GM23338 (cell line): ENCODE data around the gene KCTD15. TPM values are rescaled to one million over a fixed set of nuclear protein-coding genes. Genes with fewer than 3 reads are reported as not detected.

Source experiments
- ATAC-seq: fragments of 200-7000 bp; cut with Tn5 transposase; 3 replicates; pipeline ENCODE4 v1.9.1; 2020
- DNase-seq: peaks from one replicate; pipeline ENCODE4 v3.0.0-alpha.2; 2015; ENCODE audit warnings: low spot score
- H2AFZ ChIP-seq: fragments of 200-600 bp; sonication (generic); 2 replicates; pipeline ENCODE4 v1.8.0; 2016; ENCODE audit warnings: antibody characterized with exemption, mild to moderate bottlenecking, moderate library complexity
- H3F3A ChIP-seq: fragments of 200-600 bp; sonication (generic); replicated peaks from 2 replicates; pipeline ENCODE4 v1.8.0; 2017; ENCODE audit warnings: antibody characterized with exemption, mixed run types, low read depth
- H3K27ac ChIP-seq: fragments of 200-600 bp; sonication (generic); 2 replicates; pipeline ENCODE4 v1.6.1; 2016; ENCODE audit warnings: low read depth
- H3K27me3 ChIP-seq: fragments of 200-600 bp; sonication (generic); 2 replicates; pipeline ENCODE4 v1.8.0; 2016; ENCODE audit warnings: mild to moderate bottlenecking, mixed run types, moderate library complexity; ENCODE audit not compliant: insufficient read depth
- H3K36me3 ChIP-seq: fragments of 200-600 bp; sonication (generic); 2 replicates; pipeline ENCODE4 v1.8.0; 2016; ENCODE audit warnings: mild to moderate bottlenecking; ENCODE audit not compliant: insufficient read depth
- H3K4me1 ChIP-seq: fragments of 200-600 bp; sonication (generic); 2 replicates; pipeline ENCODE4 v1.8.0; 2016; ENCODE audit warnings: mild to moderate bottlenecking, moderate library complexity; ENCODE audit not compliant: insufficient read depth
- H3K4me2 ChIP-seq: fragments of 200-600 bp; sonication (generic); 2 replicates; pipeline ENCODE4 v1.7.1; 2017; ENCODE audit warnings: mixed run types
- H3K4me3 ChIP-seq: fragments of 200-600 bp; sonication (generic); 2 replicates; pipeline ENCODE4 v1.6.1; 2016; ENCODE audit warnings: mixed run types
- H3K79me2 ChIP-seq: fragments of 200-600 bp; sonication (generic); replicated peaks from 2 replicates; pipeline ENCODE4 v1.8.0; 2017; ENCODE audit warnings: mild to moderate bottlenecking; ENCODE audit not compliant: insufficient read depth
- H3K9me2 ChIP-seq: fragments of 200-600 bp; sonication (generic); 2 replicates; pipeline ENCODE4 v1.8.0; 2017; ENCODE audit not compliant: insufficient read depth
- H4K20me1 ChIP-seq: fragments of 200-600 bp; sonication (generic); replicated peaks from 2 replicates; pipeline ENCODE4 v1.8.0; 2017; ENCODE audit warnings: mild to moderate bottlenecking; ENCODE audit not compliant: insufficient read depth
- H3K27ac Mint-ChIP-seq: 2 replicates; pipeline ENCODE4 v1.8.0; 2020; ENCODE audit warnings: inconsistent platforms, mild to moderate bottlenecking, moderate library complexity, mixed read lengths
- H3K27me3 Mint-ChIP-seq: 3 replicates; pipeline ENCODE4 v1.8.0; 2022; ENCODE audit warnings: low read depth, mild to moderate bottlenecking, moderate library complexity, mixed read lengths, inconsistent platforms; ENCODE audit not compliant: insufficient read depth, poor library complexity
- H3K36me3 Mint-ChIP-seq: 3 replicates; pipeline ENCODE4 v1.8.0; 2021; ENCODE audit warnings: low read depth, mild to moderate bottlenecking, inconsistent platforms, moderate library complexity, mixed read lengths
- H3K4me1 Mint-ChIP-seq: 3 replicates; pipeline ENCODE4 v1.8.0; 2020; ENCODE audit warnings: mild to moderate bottlenecking, inconsistent platforms, mixed read lengths
- H3K4me3 Mint-ChIP-seq: 3 replicates; pipeline ENCODE4 v1.8.0; 2021; ENCODE audit warnings: moderate library complexity, mild to moderate bottlenecking, inconsistent platforms, mixed read lengths
- H3K9me3 Mint-ChIP-seq: 3 replicates; pipeline ENCODE4 v1.8.0; 2020; ENCODE audit warnings: moderate library complexity, mild to moderate bottlenecking, inconsistent platforms, mixed read lengths
- CREB1 ChIP-seq: fragments of 250-450 bp; sonication (Bioruptor Pico); IDR thresholded peaks from 2 replicates; pipeline ENCODE4 v1.5.0; 2020; ENCODE audit warnings: low read depth, mild to moderate bottlenecking, moderate library complexity
- CTCF ChIP-seq, 2 experiments: fragments of 200-600 bp in 1 of 2; sonication (generic) in 1 of 2; conservative IDR thresholded peaks; 2 replicates each; pipeline versions ENCODE4 v1.5.1 to v1.6.1; 2016 to 2017; ENCODE audit warnings: antibody characterized with exemption in 2 of 2, low read depth in 2 of 2, mild to moderate bottlenecking in 2 of 2, moderate library complexity in 1 of 2
- EZH2 ChIP-seq: fragments of 200-600 bp; sonication (generic); IDR thresholded peaks from one replicate; pipeline ENCODE4 v1.8.0; 2017; ENCODE audit warnings: antibody characterized with exemption, mild to moderate bottlenecking, low read depth; ENCODE audit not compliant: unreplicated experiment
- EZH2phosphoT487 ChIP-seq: fragments of 200-600 bp; sonication (generic); IDR thresholded peaks from one replicate; pipeline ENCODE4 v1.8.1; 2018; ENCODE audit warnings: antibody characterized with exemption; ENCODE audit not compliant: unreplicated experiment
- JUNB ChIP-seq: IDR thresholded peaks from one replicate; pipeline ENCODE4 v1.6.1; 2016; ENCODE audit warnings: antibody characterized with exemption; ENCODE audit not compliant: unreplicated experiment
- NANOG ChIP-seq: IDR thresholded peaks from 2 replicates; pipeline ENCODE4 v1.6.1; 2016; ENCODE audit warnings: antibody characterized with exemption, borderline replicate concordance
- POLR2AphosphoS5 ChIP-seq: IDR thresholded peaks from 2 replicates; pipeline ENCODE4 v1.6.1; 2016; ENCODE audit warnings: antibody characterized with exemption, low read depth
- STAT1 ChIP-seq: IDR thresholded peaks from one replicate; pipeline ENCODE4 v1.6.1; 2016; ENCODE audit warnings: antibody characterized with exemption; ENCODE audit not compliant: unreplicated experiment
- ZNF114 ChIP-seq: fragments of 250-450 bp; sonication (Bioruptor Pico); IDR thresholded peaks from 2 replicates; pipeline ENCODE4 v1.5.0; 2020; ENCODE audit warnings: mild to moderate bottlenecking, moderate library complexity
- ZNF331 ChIP-seq: fragments of 250-450 bp; sonication (Bioruptor Pico); IDR thresholded peaks from 2 replicates; pipeline ENCODE4 v1.5.0; 2020; ENCODE audit warnings: low read depth, mild to moderate bottlenecking, moderate library complexity
- ZNF462 ChIP-seq: fragments of 250-450 bp; sonication (Bioruptor Pico); IDR thresholded peaks from 2 replicates; pipeline ENCODE4 v1.5.0; 2020; ENCODE audit warnings: mild to moderate bottlenecking, moderate library complexity
- polyA plus RNA-seq: library from polyadenylated mRNA; unstranded; fragments of >200 nt; fragmentation: Nextera tagmentation; extraction: Ambion mirVana; gene quantifications from 2 replicates; pipeline ENCODE4 v1.2.1, GENCODE V29; 2016
- total RNA-seq: library from RNA; depleted of rRNA; stranded (reverse); fragments of >200 nt; shearing (Covaris generic); gene quantifications from 2 replicates; pipeline ENCODE4 v1.2.3, GENCODE V29; 2014
- TF ChIP-seq, protein P1 (sequence below): IDR thresholded peaks from one replicate; pipeline ENCODE4 v1.6.1; 2018; ENCODE audit warnings: antibody characterized with exemption; ENCODE audit not compliant: unreplicated experiment
- TF ChIP-seq, protein P2 (sequence below): IDR thresholded peaks from 2 replicates; pipeline ENCODE4 v1.6.1; 2016; ENCODE audit warnings: antibody characterized with exemption

KCTD15 gene
- total and polyA plus RNA-seq, 2 experiments from 2014 or later = 5.1 to 60.1 TPM

- Histone ChIP-seq H3K4me1 (no peaks in the 10 kb centered on the region), H3K9me2 (no peaks in the 10 kb centered on the region), H3K79me2 (0 out of 2 replicates have a peak, but pooled peaks cover 2% of the 10 kb centered on the region), H3F3A (no peaks in the 10 kb centered on the region), H3K4me2 (no peak overlapping the region), H4K20me1 (no peaks in the 10 kb centered on the region; the same call in 1 of the 2 replicates), H3K36me3 (peaks cover 3% of the 10 kb centered on the region), H3K27me3 (no peaks in the 10 kb centered on the region), H2AFZ (no peak overlapping the region), H3K4me3 (no peak overlapping the region), H3K27ac (no peak overlapping the region)
- DNase-seq (no peak), ATAC-seq (no peak)
- TF ChIP-seq, protein P1, sequence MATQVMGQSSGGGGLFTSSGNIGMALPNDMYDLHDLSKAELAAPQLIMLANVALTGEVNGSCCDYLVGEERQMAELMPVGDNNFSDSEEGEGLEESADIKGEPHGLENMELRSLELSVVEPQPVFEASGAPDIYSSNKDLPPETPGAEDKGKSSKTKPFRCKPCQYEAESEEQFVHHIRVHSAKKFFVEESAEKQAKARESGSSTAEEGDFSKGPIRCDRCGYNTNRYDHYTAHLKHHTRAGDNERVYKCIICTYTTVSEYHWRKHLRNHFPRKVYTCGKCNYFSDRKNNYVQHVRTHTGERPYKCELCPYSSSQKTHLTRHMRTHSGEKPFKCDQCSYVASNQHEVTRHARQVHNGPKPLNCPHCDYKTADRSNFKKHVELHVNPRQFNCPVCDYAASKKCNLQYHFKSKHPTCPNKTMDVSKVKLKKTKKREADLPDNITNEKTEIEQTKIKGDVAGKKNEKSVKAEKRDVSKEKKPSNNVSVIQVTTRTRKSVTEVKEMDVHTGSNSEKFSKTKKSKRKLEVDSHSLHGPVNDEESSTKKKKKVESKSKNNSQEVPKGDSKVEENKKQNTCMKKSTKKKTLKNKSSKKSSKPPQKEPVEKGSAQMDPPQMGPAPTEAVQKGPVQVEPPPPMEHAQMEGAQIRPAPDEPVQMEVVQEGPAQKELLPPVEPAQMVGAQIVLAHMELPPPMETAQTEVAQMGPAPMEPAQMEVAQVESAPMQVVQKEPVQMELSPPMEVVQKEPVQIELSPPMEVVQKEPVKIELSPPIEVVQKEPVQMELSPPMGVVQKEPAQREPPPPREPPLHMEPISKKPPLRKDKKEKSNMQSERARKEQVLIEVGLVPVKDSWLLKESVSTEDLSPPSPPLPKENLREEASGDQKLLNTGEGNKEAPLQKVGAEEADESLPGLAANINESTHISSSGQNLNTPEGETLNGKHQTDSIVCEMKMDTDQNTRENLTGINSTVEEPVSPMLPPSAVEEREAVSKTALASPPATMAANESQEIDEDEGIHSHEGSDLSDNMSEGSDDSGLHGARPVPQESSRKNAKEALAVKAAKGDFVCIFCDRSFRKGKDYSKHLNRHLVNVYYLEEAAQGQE = no peak
- TF ChIP-seq ZNF331 (no peak), JUNB (no peak), EZH2 (no peak), NANOG (no peak), STAT1 (no peak), CREB1 (CRISPR knock-in tag) (no peak), ZNF114 (CRISPR knock-in tag) (no peak), EZH2phosphoT487 (no peak), ZNF462 (CRISPR knock-in tag) (no peak), CTCF (conservative IDR thresholded peaks at IDR 0.05; ENCODE audit: low read depth in 2 of 2) (no peak), POLR2AphosphoS5 (no peak)
- TF ChIP-seq, protein P2, sequence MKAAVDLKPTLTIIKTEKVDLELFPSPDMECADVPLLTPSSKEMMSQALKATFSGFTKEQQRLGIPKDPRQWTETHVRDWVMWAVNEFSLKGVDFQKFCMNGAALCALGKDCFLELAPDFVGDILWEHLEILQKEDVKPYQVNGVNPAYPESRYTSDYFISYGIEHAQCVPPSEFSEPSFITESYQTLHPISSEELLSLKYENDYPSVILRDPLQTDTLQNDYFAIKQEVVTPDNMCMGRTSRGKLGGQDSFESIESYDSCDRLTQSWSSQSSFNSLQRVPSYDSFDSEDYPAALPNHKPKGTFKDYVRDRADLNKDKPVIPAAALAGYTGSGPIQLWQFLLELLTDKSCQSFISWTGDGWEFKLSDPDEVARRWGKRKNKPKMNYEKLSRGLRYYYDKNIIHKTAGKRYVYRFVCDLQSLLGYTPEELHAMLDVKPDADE = no peak
- no peaks in the 10 kb centered on the region for H3K27me3 Mint-ChIP-seq
- H3K36me3 Mint-ChIP-seq = peaks cover 69% of the 10 kb centered on the region
- no peak overlapping the region for H3K27ac Mint-ChIP-seq
- no peaks in the 10 kb centered on the region for H3K4me1 Mint-ChIP-seq
- H3K4me3 Mint-ChIP-seq = no peak overlapping the region
- H3K9me3 Mint-ChIP-seq = no peaks in the 10 kb centered on the region
These were observed 11.7 kb downstream of the KCTD15 start for GRCh38 chr19:33808399-33808798.
